Right hindlimb (tissue), 1 donor: ENCODE data around the gene ADAMTS7.
"Not testable (repeated sequence)": the region's sequence is repeated elsewhere in the genome, so short reads cannot be mapped to it uniquely, and the experiment has no call there.

ENCODE experiments used
- DNase-seq: peaks from one replicate; pipeline ENCODE4 v3.0.0-alpha.2; 2018

Gene ADAMTS7

GRCh38 chr15:78831229-78832207 is 20.3 kb upstream of the ADAMTS7 start:
- no peak for DNase-seq

GRCh38 chr15:78830514-78831228 is 19.4 kb upstream of the ADAMTS7 start:
- DNase-seq = peak; percentile 40

DNA sequence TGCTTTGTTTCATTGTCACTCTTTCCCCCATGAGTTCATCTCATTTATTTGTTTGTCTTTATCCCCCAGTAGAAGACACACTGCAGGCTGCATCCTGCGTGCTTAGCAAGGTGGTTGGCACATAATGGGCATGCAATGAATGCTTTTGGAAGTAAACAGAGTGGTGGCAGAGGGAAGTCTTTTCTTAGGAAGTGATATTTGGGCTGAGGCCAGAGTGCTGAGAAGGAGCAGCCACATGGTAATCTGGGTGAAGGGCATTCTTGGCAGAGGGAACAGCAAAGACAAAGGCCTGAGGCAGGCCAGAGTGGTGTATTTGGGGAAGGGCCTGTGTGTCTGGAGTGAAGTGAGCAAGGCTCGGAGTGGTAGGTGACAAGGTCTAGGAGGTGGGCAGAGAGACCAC is 17.7 kb upstream of the ADAMTS7 start:
- no peak for DNase-seq

GRCh38 chr15:78822514-78822913 is 11.2 kb upstream of the ADAMTS7 start:
- no peak for DNase-seq

GRCh38 chr15:78811825-78812183 is 540 bp upstream of the ADAMTS7 start:
- peak; percentile 42 for DNase-seq

DNA sequence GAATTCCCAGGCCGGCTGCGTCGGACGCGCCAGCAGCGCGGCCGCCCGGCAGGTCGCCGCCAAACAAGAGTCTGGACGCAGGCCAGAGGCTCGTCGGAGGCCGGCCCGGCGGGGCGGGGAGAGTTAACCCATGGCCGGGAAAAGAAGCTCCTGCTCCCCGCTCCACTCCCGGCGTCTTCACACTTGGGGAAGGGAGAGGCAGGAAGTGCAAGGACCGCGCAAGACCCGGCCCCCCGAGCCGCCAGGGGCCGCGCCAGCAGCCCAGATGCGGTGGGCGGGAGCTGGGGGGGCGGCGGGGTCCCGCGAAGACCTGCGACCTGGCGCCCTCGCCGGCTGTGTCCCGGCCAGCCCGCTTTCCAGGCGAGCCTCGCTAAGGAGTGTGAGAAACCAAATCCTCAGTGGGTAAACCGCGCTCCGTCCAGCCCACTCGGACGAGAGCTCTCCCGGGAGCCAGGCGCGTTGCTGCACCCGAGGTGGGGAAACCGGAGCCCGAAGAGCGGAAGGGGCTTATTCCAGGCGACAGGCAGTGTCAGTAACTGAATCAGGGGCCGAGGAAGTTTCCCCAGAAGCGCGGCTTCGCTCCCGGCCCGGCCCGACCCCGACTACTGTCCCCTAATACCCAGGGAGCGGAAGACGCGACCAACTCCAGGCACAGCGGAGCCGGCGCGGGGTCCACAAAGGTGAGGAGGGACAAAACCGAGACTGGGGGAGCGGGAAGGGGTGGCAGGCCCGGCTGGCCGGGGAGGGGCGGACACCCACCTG is 721 bp downstream of the ADAMTS7 start:
- peak; percentile 77 for DNase-seq

GRCh38 chr15:78810003-78810361 is 1.3 kb downstream of the ADAMTS7 start:
- DNase-seq = no peak

GRCh38 chr15:78808550-78808949 is 2.7 kb downstream of the ADAMTS7 start:
- no peak for DNase-seq

DNA sequence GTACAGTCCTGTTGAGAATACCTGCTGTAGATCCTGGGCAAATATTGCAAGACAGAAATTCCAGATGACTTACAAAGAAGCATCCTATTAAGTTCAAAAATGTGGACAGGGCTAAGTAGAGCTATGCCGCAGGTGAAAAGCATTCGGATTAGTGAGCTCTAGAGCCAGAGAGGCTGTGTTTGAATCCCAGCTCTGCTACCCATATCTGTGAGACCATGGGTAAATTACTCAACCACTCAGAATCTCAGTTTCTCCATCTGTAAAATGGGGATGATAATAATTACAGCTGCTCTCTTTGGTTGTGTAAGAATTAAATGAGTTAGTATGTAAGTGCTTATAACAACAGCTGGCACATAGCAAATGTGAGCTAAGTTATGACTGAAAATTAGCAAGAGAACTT is 3.9 kb downstream of the ADAMTS7 start:
- no peak for DNase-seq

DNA sequence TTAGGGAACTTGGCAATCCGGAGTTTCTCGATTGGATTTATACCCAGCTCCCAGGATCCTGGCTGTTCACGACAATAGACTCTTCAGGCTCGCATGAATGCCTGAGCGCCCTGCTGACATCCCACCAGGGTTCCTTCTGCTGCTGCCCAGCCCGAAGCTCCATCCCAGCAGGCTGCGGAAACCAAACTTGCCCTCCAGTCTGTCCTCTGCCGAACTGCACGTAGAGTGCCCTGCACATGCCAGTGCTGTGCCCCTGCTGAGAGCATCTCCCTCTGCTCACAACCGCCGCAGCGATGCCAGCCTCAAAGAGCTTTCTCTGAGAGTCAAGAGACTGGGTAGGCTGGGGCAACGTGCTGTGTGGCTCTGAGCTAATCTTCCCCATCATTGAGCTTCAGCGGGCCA is 6.9 kb downstream of the ADAMTS7 start:
- no peak for DNase-seq

DNA sequence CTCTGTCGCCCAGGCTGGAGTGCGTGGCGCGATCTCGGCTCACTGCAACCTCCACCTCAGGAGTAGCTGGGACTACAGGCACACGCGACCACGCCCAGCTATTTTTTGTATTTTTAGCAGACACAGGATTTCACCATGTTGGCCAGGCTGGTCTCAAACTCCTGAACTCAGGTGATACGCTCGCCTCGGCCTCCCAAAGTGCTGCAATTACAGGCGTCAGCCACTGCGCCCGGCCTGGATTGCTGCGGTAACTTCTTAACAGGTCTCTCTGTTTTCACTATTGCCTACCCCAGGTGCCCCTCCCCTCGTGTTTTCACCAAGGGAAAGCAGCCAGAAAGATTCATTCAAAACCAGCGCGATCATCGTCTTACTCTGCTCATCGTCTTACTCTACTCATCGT is 10.5 kb downstream of the ADAMTS7 start:
- DNase-seq = no peak

- no peak for DNase-seq
These were observed 11.1 kb downstream of the ADAMTS7 start for GRCh38 chr15:78800189-78800588.

DNA sequence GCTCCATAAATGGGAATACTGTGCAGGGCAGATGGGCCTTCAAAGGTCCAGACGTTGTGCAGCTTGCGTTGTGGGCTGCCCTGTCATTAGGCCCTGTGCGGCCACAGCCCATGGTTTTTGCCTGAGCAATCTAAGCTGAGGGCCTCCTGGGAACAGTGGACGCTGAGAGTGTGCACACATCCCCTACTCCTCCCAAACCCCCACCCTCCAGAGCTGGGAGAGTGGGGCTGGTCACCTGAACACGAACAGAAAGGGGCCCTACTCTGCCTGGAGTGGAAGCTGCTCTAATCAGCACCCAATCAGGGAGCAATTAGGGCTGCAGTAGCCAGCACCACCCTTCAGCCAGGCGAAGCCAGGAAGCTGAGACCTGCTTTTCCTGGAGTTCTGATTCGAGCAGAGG is 12.2 kb downstream of the ADAMTS7 start:
- not testable (repeated sequence) for DNase-seq

- not testable (repeated sequence) for DNase-seq
These were observed 12.9 kb downstream of the ADAMTS7 start for GRCh38 chr15:78798355-78798754.

DNA sequence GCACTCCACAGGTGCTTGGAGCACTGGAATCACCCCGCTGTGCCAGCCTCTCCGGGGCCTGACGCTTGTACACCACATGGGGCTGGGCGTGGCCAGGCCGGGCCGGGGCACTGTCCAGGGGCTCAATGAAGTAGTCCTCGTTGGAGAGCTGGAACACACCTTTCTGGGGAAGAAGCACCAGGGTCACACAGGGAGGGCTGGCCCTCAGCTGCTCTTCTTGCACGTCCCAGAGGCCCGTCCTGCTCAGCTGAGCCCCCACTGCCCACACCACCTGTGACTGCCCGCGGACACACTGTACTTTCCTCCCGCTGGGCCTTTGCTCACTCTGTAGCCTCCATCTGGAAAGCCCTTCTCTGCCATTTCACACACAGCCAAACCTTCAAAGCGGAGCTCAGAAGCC is 13.3 kb downstream of the ADAMTS7 start:
- no peak for DNase-seq

GRCh38 chr15:78796510-78796909 is 14.8 kb downstream of the ADAMTS7 start:
- DNase-seq = no peak

DNA sequence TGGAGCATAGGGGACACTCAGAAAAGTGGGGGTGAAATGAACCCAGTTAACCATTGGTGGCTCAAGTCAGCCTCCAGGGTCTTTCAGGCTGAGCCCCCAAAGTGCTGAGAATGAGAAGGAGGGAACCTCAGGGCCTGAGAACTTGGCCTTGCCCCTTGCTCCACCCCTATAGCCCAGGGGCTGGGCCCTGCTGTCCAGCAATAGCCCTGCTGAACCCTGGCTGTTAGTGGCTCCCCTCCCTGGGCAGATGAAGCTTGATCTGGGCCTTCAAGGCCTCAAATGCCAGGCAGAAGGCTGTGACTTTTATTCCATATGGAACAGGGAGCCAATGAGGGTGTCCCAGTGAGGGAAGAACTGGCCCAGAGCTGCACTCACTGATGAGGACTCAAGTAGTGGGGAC is 16.2 kb downstream of the ADAMTS7 start:
- DNase-seq = no peak

- DNase-seq = not testable (repeated sequence)
These were observed 16.8 kb downstream of the ADAMTS7 start for GRCh38 chr15:78794446-78794845.

GRCh38 chr15:78791357-78791756 is 19.9 kb downstream of the ADAMTS7 start:
- DNase-seq = no peak

DNA sequence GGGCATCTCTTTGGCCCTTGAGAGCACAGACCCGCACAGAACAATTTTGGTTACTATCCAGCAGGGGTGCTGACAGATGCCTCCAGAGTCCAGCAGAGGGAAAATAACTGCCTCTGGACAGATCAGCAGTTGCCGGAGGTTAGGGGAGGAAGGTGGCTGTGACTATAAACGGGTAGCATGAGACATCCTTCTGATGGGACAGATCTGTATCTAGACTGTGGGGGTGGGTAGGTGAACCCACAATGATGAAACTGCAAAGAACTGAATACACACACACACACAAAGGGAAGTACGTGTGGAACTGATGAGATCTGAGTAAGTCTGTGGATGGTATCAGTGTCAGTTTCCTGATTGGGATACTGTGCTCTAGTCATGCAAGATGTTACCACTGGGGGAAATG is 21.2 kb downstream of the ADAMTS7 start:
- DNase-seq = no peak

GRCh38 chr15:78789615-78790014 is 21.6 kb downstream of the ADAMTS7 start:
- no peak for DNase-seq

GRCh38 chr15:78788016-78788660 is 23.1 kb downstream of the ADAMTS7 start:
- DNase-seq = peak; percentile 7

DNA sequence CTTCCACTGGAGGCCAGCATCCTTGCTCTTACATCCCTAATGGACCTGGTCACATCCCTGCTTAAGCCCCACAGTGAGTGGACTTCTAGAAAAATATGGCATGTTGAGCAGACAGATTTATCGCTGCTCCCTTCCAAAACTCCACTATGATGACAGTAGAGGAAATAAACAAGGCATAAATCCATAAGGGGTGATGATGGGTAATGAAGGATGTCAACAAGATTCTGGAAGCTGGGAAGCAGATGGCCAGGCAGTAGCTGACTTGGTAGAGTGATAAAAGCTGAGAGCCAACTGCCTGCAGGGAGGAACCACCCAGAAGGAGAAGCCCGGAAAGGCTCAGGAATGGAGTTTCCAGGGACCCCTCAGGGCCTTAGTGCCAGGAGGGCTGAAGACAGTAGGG is 28.9 kb downstream of the ADAMTS7 start:
- not testable (repeated sequence) for DNase-seq
